Measurements from ENCODE around the gene AAMP.

- TF ChIP-seq CTCF (IDR thresholded peaks at IDR 0.05) (no peak), POLR2A (IDR thresholded peaks at IDR 0.05) (no peak), EP300 (IDR thresholded peaks at IDR 0.05) (no peak)
Measured at GRCh38 chr2:218317303-218317630, 47.3 kb upstream of the AAMP start.
